Peyer's patch (tissue), 4 donors: ENCODE measurements around the gene DAB1. TPM values are rescaled to one million over a fixed set of nuclear protein-coding genes. Genes with fewer than 3 reads are reported as not detected.

Source experiments
- DNase-seq, 3 donors: peaks; one replicate each; pipeline ENCODE4 v3.0.0-alpha.2; 2017 to 2019
- H3K27ac ChIP-seq, 4 donors: fragments of 200-600 bp; sonication (generic); one replicate each; pipeline ENCODE4 v1.5.1; 2016 to 2019
- H3K27me3 ChIP-seq, 2 donors: fragments of 200-600 bp; sonication (generic); one replicate each; pipeline ENCODE4 v1.5.1; 2019
- H3K36me3 ChIP-seq, 3 donors: fragments of 200-600 bp; sonication (generic); one replicate each; pipeline ENCODE4 v1.5.1; 2016 to 2019
- H3K4me1 ChIP-seq, 4 donors: fragments of 200-600 bp; sonication (generic); one replicate each; pipeline ENCODE4 v1.5.1; 2016 to 2019
- H3K4me3 ChIP-seq, 4 donors: fragments of 200-600 bp; sonication (generic); 1 replicate in 3 of 4; 2 replicates in 1 of 4; pipeline ENCODE4 v1.5.1; 2016 to 2019; ENCODE audit warnings: mild to moderate bottlenecking in 1 of 4
- H3K9me3 ChIP-seq, 4 donors: fragments of 200-600 bp; sonication (generic); one replicate each; pipeline ENCODE4 v1.5.1; 2016 to 2019; ENCODE audit warnings: mild to moderate bottlenecking in 1 of 4
- POLR2A ChIP-seq, 2 donors: fragments of 450-650 bp; IDR thresholded peaks; one replicate each; pipeline ENCODE4 v1.5.1; 2017; ENCODE audit warnings: antibody characterized with exemption in 2 of 2, mild to moderate bottlenecking in 2 of 2, moderate library complexity in 2 of 2
- total RNA-seq, 4 donors: library from RNA; depleted of rRNA; stranded (reverse); fragments of >200 nt; gene quantifications; one replicate each; pipeline ENCODE4 v1.1.0, GENCODE V29; 2016
- TF ChIP-seq, protein P1 (sequence below), 6 experiments: fragments of 450-650 bp in 4 of 6; fragments of 200-600 bp in 2 of 6; sonication (generic) in 1 of 6; IDR thresholded peaks; one replicate each; pipeline ENCODE4 v1.5.1; 2017 to 2019; ENCODE audit warnings: antibody characterized with exemption in 6 of 6, mild to moderate bottlenecking in 3 of 6, moderate library complexity in 1 of 6

Gene DAB1
- total RNA-seq, 4 donors from 2014 or later = 4.1 to 75.3 (median 63.9) TPM

DNA sequence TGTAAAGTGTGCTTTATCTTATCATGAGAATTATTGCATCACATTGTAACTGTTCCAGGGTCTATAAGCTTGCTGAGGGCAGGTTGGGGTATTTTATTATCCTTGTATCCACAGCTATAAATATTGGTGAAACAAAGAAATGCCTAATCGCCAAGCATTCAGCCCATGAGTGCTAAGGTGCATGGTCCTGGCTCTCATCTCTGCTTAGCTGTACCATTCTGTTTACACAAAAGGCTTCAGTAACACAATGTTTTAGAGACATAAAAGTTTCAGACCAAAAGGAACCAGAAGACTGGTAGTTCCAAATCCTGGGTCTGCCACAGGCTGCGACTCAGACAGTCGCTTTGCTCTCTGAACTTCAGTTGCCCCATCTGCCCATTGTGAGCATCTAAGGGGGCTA, 358.4 kb downstream of the DAB1 start:
- Histone ChIP-seq H3K4me1 (no peaks in the 10 kb centered on the region), H3K9me3 (no peaks in the 10 kb centered on the region), H3K27me3 (no peaks in the 10 kb centered on the region), H3K27ac (no peak overlapping the region), H3K36me3 (no peaks in the 10 kb centered on the region), H3K4me3 (no peak overlapping the region)
- no peak for DNase-seq
- no peak for TF ChIP-seq POLR2A (IDR thresholded peaks at IDR 0.05)
- TF ChIP-seq, protein P1, sequence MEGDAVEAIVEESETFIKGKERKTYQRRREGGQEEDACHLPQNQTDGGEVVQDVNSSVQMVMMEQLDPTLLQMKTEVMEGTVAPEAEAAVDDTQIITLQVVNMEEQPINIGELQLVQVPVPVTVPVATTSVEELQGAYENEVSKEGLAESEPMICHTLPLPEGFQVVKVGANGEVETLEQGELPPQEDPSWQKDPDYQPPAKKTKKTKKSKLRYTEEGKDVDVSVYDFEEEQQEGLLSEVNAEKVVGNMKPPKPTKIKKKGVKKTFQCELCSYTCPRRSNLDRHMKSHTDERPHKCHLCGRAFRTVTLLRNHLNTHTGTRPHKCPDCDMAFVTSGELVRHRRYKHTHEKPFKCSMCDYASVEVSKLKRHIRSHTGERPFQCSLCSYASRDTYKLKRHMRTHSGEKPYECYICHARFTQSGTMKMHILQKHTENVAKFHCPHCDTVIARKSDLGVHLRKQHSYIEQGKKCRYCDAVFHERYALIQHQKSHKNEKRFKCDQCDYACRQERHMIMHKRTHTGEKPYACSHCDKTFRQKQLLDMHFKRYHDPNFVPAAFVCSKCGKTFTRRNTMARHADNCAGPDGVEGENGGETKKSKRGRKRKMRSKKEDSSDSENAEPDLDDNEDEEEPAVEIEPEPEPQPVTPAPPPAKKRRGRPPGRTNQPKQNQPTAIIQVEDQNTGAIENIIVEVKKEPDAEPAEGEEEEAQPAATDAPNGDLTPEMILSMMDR (IDR thresholded peaks at IDR 0.05) = no peak

DNA sequence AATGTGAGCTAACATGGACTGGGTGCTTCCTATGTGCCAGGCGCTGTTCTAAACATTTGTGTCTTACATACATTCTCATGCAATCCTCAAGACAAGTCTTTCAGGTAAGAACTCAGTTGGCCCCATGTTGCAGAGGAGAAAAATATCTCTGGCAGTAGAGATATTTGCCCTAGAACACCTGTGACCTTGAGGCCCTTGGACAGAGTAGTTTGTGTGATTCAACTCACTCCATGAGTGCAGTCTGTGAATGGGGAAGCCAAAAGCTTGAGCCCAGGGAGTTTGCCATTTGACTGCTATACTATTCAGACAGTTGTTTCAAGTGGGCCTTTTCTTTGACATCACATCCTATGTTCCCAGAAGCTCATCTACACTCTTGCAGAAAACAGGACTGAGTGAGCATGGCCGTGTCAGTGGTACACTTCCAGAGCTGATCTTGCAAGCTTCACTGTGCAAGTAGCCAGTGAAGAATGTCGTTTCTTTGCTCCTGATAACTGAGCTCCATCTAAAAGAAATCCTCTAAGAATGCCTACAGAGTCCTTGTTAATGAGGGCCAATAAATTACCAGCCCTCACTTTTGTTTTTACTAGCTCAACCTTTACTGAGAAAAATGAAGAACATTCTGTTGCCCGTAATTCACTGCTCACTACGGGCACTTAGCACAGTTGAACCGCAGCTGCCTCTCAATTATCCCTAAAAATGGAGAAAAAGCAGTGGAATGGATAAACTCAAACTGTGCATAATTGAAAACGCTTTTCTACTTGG, 359.3 kb downstream of the DAB1 start:
- Histone ChIP-seq H3K27me3 (no peaks in the 10 kb centered on the region), H3K27ac (no peak overlapping the region), H3K4me3 (no peak overlapping the region), H3K36me3 (no peaks in the 10 kb centered on the region), H3K9me3 (no peaks in the 10 kb centered on the region), H3K4me1 (no peaks in the 10 kb centered on the region)
- DNase-seq = no peak
- TF ChIP-seq, protein P1 (IDR thresholded peaks at IDR 0.05) = no peak
- TF ChIP-seq POLR2A (IDR thresholded peaks at IDR 0.05) = no peak

DNA sequence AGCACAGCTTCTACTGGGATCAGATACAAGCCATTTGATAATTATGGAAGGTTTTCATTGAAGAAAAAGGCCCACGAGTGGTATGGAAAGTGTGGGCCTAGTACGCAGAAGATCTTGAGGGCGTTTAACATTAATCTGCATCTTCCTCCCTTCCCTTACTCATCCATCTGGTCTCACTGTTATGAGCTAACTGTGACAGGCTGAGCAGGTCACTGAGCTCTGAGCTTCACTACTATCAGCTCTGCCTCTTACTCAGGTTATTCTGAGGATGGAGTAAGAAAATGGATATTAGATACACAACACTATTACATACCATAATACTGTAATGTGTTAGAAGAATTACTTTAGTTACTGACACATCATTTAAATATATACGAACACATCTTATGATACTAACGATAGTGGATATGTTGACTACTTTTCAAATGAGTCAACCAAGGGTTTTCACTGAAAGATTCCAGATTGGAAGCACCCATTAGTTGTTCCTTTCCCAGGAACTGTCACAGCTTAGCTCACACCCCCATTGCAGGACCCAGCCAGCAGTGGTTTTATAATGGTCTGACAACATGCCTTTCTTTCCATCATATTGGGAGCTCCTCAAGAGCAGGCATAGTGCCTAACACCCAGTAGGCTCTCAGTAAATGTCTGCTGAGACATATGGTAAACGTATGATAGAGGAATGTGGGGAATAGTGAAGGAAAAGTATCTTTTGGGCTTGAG, 360.3 kb downstream of the DAB1 start:
- Histone ChIP-seq H3K36me3 (no peaks in the 10 kb centered on the region), H3K9me3 (no peaks in the 10 kb centered on the region), H3K4me1 (no peaks in the 10 kb centered on the region), H3K27ac (no peak overlapping the region), H3K4me3 (no peak overlapping the region), H3K27me3 (no peaks in the 10 kb centered on the region)
- TF ChIP-seq, protein P1 (IDR thresholded peaks at IDR 0.05) = no peak
- no peak for TF ChIP-seq POLR2A (IDR thresholded peaks at IDR 0.05)
- DNase-seq = no peak

DNA sequence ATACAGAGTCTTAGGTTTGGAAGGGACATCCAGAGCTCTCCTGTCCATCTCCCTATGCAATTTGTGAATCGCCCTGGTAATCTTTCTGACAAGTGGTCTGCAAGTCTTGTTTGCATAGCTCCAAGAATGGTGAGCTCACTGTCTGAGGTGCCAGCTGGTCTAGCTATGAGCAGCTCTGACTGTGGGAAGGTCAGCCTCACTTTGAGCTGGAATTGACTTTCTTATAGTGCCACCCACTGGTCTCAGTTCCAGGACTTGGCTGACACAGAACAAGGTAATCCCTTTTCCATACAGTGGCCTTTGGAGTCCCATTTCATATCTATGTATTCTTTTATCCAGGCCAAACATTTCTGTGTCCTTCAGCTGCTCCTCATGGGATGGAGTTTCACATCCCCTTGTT, 362.5 kb downstream of the DAB1 start:
- TF ChIP-seq, protein P1 (IDR thresholded peaks at IDR 0.05) = no peak
- TF ChIP-seq POLR2A (IDR thresholded peaks at IDR 0.05) = no peak
- H3K4me3 ChIP-seq = no peak overlapping the region
- H3K4me1 ChIP-seq = no peaks in the 10 kb centered on the region
- H3K9me3 ChIP-seq = no peaks in the 10 kb centered on the region
- peaks cover 0 to 3% (median 0%) of the 10 kb centered on the region in 3 donors for H3K36me3 ChIP-seq
- no peak overlapping the region for H3K27ac ChIP-seq
- no peak for DNase-seq
- H3K27me3 ChIP-seq = no peaks in the 10 kb centered on the region

DNA sequence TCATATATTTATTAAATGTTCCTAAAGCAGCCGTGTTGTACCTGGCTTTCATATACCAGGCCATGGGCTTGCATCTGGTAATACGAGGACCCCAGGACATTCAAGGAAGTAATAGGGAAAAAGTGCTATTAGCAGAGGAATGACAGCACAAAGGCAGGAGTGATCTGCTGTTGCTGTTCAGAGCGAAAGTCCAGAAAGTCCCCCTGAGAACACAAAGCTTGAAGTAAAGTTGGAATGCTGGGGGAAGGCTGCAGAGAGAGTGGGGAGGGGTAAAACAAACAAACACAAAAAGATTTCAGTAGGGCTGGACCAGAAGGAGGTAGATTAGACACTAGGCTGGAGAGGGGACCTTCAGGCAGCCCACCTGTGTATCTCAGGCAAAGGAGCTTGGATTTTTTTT, 363.4 kb downstream of the DAB1 start:
- Histone ChIP-seq H3K9me3 (no peaks in the 10 kb centered on the region), H3K4me3 (no peak overlapping the region), H3K36me3 (peaks cover 0 to 3% (median 0%) of the 10 kb centered on the region in 3 donors), H3K27me3 (no peaks in the 10 kb centered on the region), H3K4me1 (no peaks in the 10 kb centered on the region), H3K27ac (no peak overlapping the region)
- TF ChIP-seq, protein P1 (IDR thresholded peaks at IDR 0.05) = no peak
- no peak for DNase-seq
